ENCODE data around the gene OR4K13. TPM values are rescaled to one million over a fixed set of nuclear protein-coding genes. Genes with fewer than 3 reads are reported as not detected.

Gene OR4K13, protein sequence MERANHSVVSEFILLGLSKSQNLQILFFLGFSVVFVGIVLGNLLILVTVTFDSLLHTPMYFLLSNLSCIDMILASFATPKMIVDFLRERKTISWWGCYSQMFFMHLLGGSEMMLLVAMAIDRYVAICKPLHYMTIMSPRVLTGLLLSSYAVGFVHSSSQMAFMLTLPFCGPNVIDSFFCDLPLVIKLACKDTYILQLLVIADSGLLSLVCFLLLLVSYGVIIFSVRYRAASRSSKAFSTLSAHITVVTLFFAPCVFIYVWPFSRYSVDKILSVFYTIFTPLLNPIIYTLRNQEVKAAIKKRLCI
- total RNA-seq: not detected in 2 replicates
- long read RNA-seq: 0 reads

DNA sequence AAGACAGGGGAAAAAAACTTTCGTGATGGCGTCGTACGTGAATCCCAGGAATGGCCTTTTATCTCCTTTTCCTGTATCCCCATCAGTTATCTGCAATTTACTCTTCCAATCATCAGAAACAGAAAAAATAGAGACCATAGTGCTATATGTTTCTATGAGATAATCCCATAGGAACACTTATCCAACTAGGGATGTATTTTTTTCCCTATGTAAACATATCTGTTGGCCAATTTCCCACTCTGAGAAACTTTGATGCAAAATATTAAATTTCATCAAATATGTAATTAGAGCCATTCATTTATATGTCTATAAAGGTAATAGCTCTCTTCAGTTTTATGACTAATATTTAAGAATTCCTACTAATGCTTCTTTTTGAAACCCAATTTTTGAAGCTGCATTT, at the start of gene OR4K13:
Gene OR4K13 (minus strand): TSS at position 101 of the 400 bp plus-strand sequence. CDS start 1,280 bp downstream, outside the sequence.
- no peak within 1 kb of the TSS for H3K27ac Mint-ChIP-seq
- no peak within 1 kb of the TSS for H3K4me3 Mint-ChIP-seq (ENCODE audit: low read depth)
- no peak for TF ChIP-seq CTCF (IDR thresholded peaks at IDR 0.05; ENCODE audit: unreplicated experiment)
- no peaks in the 10 kb centered on the region for H3K4me1 Mint-ChIP-seq (ENCODE audit: low read depth)
- no peaks in the 10 kb centered on the region for H3K27me3 Mint-ChIP-seq
- peaks cover 46% of the 10 kb centered on the region for H3K9me3 Mint-ChIP-seq (ENCODE audit: low read depth)
- peaks cover 1% of the 10 kb centered on the region for H3K36me3 Mint-ChIP-seq (ENCODE audit: insufficient read depth)
- DNase-seq (ENCODE audit: low spot score, unreplicated experiment): no peak

DNA sequence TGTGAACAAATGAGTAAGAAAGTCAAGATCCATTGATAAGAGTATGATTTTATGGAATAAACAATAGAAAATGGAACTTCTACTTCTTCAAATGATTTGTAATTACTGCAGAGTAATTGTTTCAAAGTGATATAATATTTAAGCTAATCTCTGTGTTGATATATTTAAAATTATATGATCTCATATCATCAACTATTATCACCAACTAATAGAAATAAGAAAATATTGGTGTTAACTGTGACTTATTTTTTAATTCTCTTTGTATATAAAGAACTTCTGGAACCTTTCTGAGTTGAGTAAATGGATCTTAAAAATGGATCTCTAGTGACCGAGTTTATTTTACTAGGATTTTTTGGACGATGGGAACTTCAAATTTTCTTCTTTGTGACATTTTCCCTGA, 23.9 kb upstream of the OR4K13 start, which contains the start of gene OR4L1:
Gene OR4L1 (plus strand): TSS at position 301 of the 400 bp plus-strand sequence. CDS start 0 bp downstream, at position 301.
- no peak for TF ChIP-seq CTCF (IDR thresholded peaks at IDR 0.05; ENCODE audit: unreplicated experiment)
- DNase-seq (ENCODE audit: low spot score, unreplicated experiment): no peak
- no peaks in the 10 kb centered on the region for H3K4me1 Mint-ChIP-seq (ENCODE audit: low read depth)
- H3K27ac Mint-ChIP-seq: no peak within 1 kb of the TSS
- H3K9me3 Mint-ChIP-seq (ENCODE audit: low read depth): peaks cover 64% of the 10 kb centered on the region
- H3K4me3 Mint-ChIP-seq (ENCODE audit: low read depth): no peak within 1 kb of the TSS
- no peaks in the 10 kb centered on the region for H3K36me3 Mint-ChIP-seq (ENCODE audit: insufficient read depth)
- H3K27me3 Mint-ChIP-seq: no peaks in the 10 kb centered on the region

GRCh38 chr14:20048202-20048601, 12.4 kb upstream of the OR4K13 start:
- TF ChIP-seq CTCF (IDR thresholded peaks at IDR 0.05; ENCODE audit: unreplicated experiment): no peak
- no peaks in the 10 kb centered on the region for H3K4me1 Mint-ChIP-seq (ENCODE audit: low read depth)
- peaks cover 52% of the 10 kb centered on the region for H3K9me3 Mint-ChIP-seq (ENCODE audit: low read depth)
- H3K27me3 Mint-ChIP-seq: no peaks in the 10 kb centered on the region
- no peaks in the 10 kb centered on the region for H3K36me3 Mint-ChIP-seq (ENCODE audit: insufficient read depth)
- no peak overlapping the region for H3K27ac Mint-ChIP-seq
- H3K4me3 Mint-ChIP-seq (ENCODE audit: low read depth): no peak overlapping the region
- no peak for DNase-seq (ENCODE audit: low spot score, unreplicated experiment)

DNA sequence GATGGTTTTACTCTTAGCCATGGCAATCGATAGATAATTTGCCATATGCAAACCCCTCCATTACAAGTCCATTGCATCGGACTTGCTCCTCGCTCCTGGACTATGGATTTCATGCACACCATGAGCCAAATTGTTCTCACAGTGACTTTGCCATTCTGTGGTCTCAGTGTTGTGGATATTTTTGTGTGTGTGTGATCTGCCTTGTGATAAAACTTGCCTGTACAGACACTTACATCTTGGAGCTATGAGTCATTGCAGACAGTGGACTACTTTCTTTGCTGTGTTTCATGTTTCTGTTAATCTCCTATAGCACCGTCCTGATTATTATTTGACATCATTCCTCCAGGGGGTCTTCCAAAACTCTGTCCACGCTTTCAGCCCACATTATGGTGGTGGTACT, 8.4 kb upstream of the OR4K13 start:
- Mint-ChIP-seq H3K9me3 (ENCODE audit: low read depth) (peaks cover 51% of the 10 kb centered on the region), H3K27ac (no peak overlapping the region), H3K4me1 (ENCODE audit: low read depth) (no peaks in the 10 kb centered on the region), H3K27me3 (no peaks in the 10 kb centered on the region), H3K4me3 (ENCODE audit: low read depth) (no peak overlapping the region), H3K36me3 (ENCODE audit: insufficient read depth) (no peaks in the 10 kb centered on the region)
- TF ChIP-seq CTCF (IDR thresholded peaks at IDR 0.05; ENCODE audit: unreplicated experiment): no peak
- DNase-seq (ENCODE audit: low spot score, unreplicated experiment): no peak

GRCh38 chr14:20035449-20035848, 389 bp downstream of the OR4K13 start:
- Mint-ChIP-seq H3K27me3 (no peaks in the 10 kb centered on the region), H3K27ac (no peak overlapping the region), H3K4me1 (ENCODE audit: low read depth) (no peaks in the 10 kb centered on the region), H3K4me3 (ENCODE audit: low read depth) (no peak overlapping the region), H3K9me3 (ENCODE audit: low read depth) (peaks cover 43% of the 10 kb centered on the region), H3K36me3 (ENCODE audit: insufficient read depth) (peaks cover 1% of the 10 kb centered on the region)
- DNase-seq (ENCODE audit: low spot score, unreplicated experiment): no peak
- no peak for TF ChIP-seq CTCF (IDR thresholded peaks at IDR 0.05; ENCODE audit: unreplicated experiment)
